ENCODE results near the gene SLC12A5.

Gene SLC12A5

GRCh38 chr20:46000262-46000996 is 28.6 kb upstream of the SLC12A5 start:
- DNase-seq (ENCODE audit: low spot score in 2 of 2): no peak
- ATAC-seq: no peak
- H3K9me3 Mint-ChIP-seq: no peaks in the 10 kb centered on the region
- peaks cover 49% of the 10 kb centered on the region for H3K4me1 Mint-ChIP-seq
- no peak overlapping the region for H3K4me3 Mint-ChIP-seq
- H3K36me3 Mint-ChIP-seq: no peaks in the 10 kb centered on the region
- H3K27ac Mint-ChIP-seq: peak overlapping the region; percentile 43

GRCh38 chr20:46001498-46001897 is 27.5 kb upstream of the SLC12A5 start:
- DNase-seq (ENCODE audit: low spot score in 2 of 2) (no peak), ATAC-seq (no peak)
- no peak overlapping the region for H3K27ac Mint-ChIP-seq
- no peak overlapping the region for H3K4me3 Mint-ChIP-seq
- peaks cover 59% of the 10 kb centered on the region for H3K4me1 Mint-ChIP-seq
- no peaks in the 10 kb centered on the region for H3K36me3 Mint-ChIP-seq
- H3K9me3 Mint-ChIP-seq: no peaks in the 10 kb centered on the region

- no peak overlapping the region for H3K4me3 Mint-ChIP-seq
- peaks cover 62% of the 10 kb centered on the region for H3K4me1 Mint-ChIP-seq
- no peaks in the 10 kb centered on the region for H3K36me3 Mint-ChIP-seq
- H3K27ac Mint-ChIP-seq: no peak overlapping the region
- H3K9me3 Mint-ChIP-seq: no peaks in the 10 kb centered on the region
- DNase-seq (ENCODE audit: low spot score in 2 of 2): no peak
- no peak for ATAC-seq
These were observed 27.0 kb upstream of the SLC12A5 start for GRCh38 chr20:46002008-46002407.

GRCh38 chr20:46004187-46004586 is 24.8 kb upstream of the SLC12A5 start:
- Mint-ChIP-seq H3K27ac (peak overlapping the region; percentile 86), H3K4me1 (peaks cover 63% of the 10 kb centered on the region), H3K4me3 (no peak overlapping the region), H3K9me3 (no peaks in the 10 kb centered on the region), H3K36me3 (peaks cover 5% of the 10 kb centered on the region)
- no peak for DNase-seq (ENCODE audit: low spot score in 2 of 2)
- ATAC-seq: no peak

- H3K9me3 Mint-ChIP-seq: no peaks in the 10 kb centered on the region
- DNase-seq (ENCODE audit: low spot score in 2 of 2): no peak
- peak; percentile 35 for ATAC-seq
- H3K36me3 Mint-ChIP-seq: peaks cover 5% of the 10 kb centered on the region
- H3K27ac Mint-ChIP-seq: peak overlapping the region; percentile 86
- H3K4me1 Mint-ChIP-seq: peaks cover 68% of the 10 kb centered on the region
- peak overlapping the region; percentile 62 for H3K4me3 Mint-ChIP-seq
These were observed 24.0 kb upstream of the SLC12A5 start for GRCh38 chr20:46004889-46005473.

GRCh38 chr20:46006022-46006705 is 22.9 kb upstream of the SLC12A5 start:
- no peak for DNase-seq (ENCODE audit: low spot score in 2 of 2)
- Mint-ChIP-seq H3K4me3 (no peak overlapping the region), H3K27ac (peak overlapping the region; percentile 86), H3K9me3 (no peaks in the 10 kb centered on the region), H3K36me3 (peaks cover 12% of the 10 kb centered on the region), H3K4me1 (peaks cover 73% of the 10 kb centered on the region)
- ATAC-seq: no peak

GRCh38 chr20:46006964-46007363 is 22.1 kb upstream of the SLC12A5 start:
- no peak overlapping the region for H3K27ac Mint-ChIP-seq
- H3K4me1 Mint-ChIP-seq: peaks cover 81% of the 10 kb centered on the region
- ATAC-seq (no peak), DNase-seq (ENCODE audit: low spot score in 2 of 2) (no peak)
- peaks cover 4% of the 10 kb centered on the region for H3K9me3 Mint-ChIP-seq
- H3K4me3 Mint-ChIP-seq: no peak overlapping the region
- H3K36me3 Mint-ChIP-seq: peaks cover 19% of the 10 kb centered on the region

- Mint-ChIP-seq H3K4me3 (peak overlapping the region; percentile 42), H3K27ac (peak overlapping the region; percentile 53), H3K36me3 (peaks cover 20% of the 10 kb centered on the region), H3K9me3 (peaks cover 4% of the 10 kb centered on the region), H3K4me1 (peaks cover 84% of the 10 kb centered on the region)
- no peak for ATAC-seq
- no peak for DNase-seq (ENCODE audit: low spot score in 2 of 2)
These were observed 21.3 kb upstream of the SLC12A5 start for GRCh38 chr20:46007671-46008070.

GRCh38 chr20:46009816-46010215 is 19.2 kb upstream of the SLC12A5 start:
- ATAC-seq: no peak
- no peak overlapping the region for H3K27ac Mint-ChIP-seq
- H3K36me3 Mint-ChIP-seq: peaks cover 20% of the 10 kb centered on the region

GRCh38 chr20:46010491-46011391 is 18.3 kb upstream of the SLC12A5 start:
- Mint-ChIP-seq H3K4me1 (peaks cover 83% of the 10 kb centered on the region), H3K9me3 (peaks cover 4% of the 10 kb centered on the region), H3K27ac (peak overlapping the region; percentile 38), H3K4me3 (peak overlapping the region; percentile 72), H3K36me3 (peaks cover 20% of the 10 kb centered on the region)
- peak in 1 of 2 donors; percentile 60 for DNase-seq (ENCODE audit: low spot score in 2 of 2)
- peak; percentile 63 for ATAC-seq

More at GRCh38 chr20:46009816-46010215, 19.2 kb upstream of the SLC12A5 start:
- DNase-seq (ENCODE audit: low spot score in 2 of 2): no peak
- peaks cover 88% of the 10 kb centered on the region for H3K4me1 Mint-ChIP-seq
- peaks cover 4% of the 10 kb centered on the region for H3K9me3 Mint-ChIP-seq
- H3K4me3 Mint-ChIP-seq: peak overlapping the region; percentile 72

GRCh38 chr20:46011631-46012482 is 17.2 kb upstream of the SLC12A5 start:
- peaks cover 73% of the 10 kb centered on the region for H3K4me1 Mint-ChIP-seq
- H3K36me3 Mint-ChIP-seq: peaks cover 20% of the 10 kb centered on the region
- H3K27ac Mint-ChIP-seq: peak overlapping the region; percentile 63
- H3K4me3 Mint-ChIP-seq: peak overlapping the region; percentile 72
- H3K9me3 Mint-ChIP-seq: peaks cover 4% of the 10 kb centered on the region
- DNase-seq (ENCODE audit: low spot score in 2 of 2) (peak; percentile 33 to 72), ATAC-seq (no peak)

GRCh38 chr20:46012921-46013320 is 16.1 kb upstream of the SLC12A5 start:
- no peak for ATAC-seq
- Mint-ChIP-seq H3K36me3 (peaks cover 20% of the 10 kb centered on the region), H3K27ac (no peak overlapping the region), H3K9me3 (peaks cover 4% of the 10 kb centered on the region), H3K4me1 (peaks cover 64% of the 10 kb centered on the region), H3K4me3 (peak overlapping the region; percentile 49)
- DNase-seq (ENCODE audit: low spot score in 2 of 2): no peak

GRCh38 chr20:46013322-46013828 is 15.6 kb upstream of the SLC12A5 start:
- H3K4me3 Mint-ChIP-seq: peak overlapping the region; percentile 49
- H3K9me3 Mint-ChIP-seq: peaks cover 4% of the 10 kb centered on the region
- H3K27ac Mint-ChIP-seq: no peak overlapping the region
- peaks cover 20% of the 10 kb centered on the region for H3K36me3 Mint-ChIP-seq
- peaks cover 60% of the 10 kb centered on the region for H3K4me1 Mint-ChIP-seq
- ATAC-seq: no peak
- no peak for DNase-seq (ENCODE audit: low spot score in 2 of 2)

Measured in stimulated activated effector memory CD8-positive, alpha-beta T cell treated with anti-CD3 and anti-CD28 coated beads, Interleukin-12 subunit alpha, Interleukin-12 subunit beta, amount 100 ng/mL, for 72 hours (primary cell).